HG02970 (cell line): Measurements from ENCODE around the gene ADAMTS17.

Source experiments
- ATAC-seq: cut with Tn5 transposase; IDR thresholded peaks from one replicate; pipeline ENCODE4 v1.9.1; 2021; ENCODE audit warnings: mild to moderate bottlenecking, moderate library complexity, moderate number of reproducible peaks; ENCODE audit not compliant: unreplicated experiment, low FRiP score

Gene ADAMTS17

DNA sequence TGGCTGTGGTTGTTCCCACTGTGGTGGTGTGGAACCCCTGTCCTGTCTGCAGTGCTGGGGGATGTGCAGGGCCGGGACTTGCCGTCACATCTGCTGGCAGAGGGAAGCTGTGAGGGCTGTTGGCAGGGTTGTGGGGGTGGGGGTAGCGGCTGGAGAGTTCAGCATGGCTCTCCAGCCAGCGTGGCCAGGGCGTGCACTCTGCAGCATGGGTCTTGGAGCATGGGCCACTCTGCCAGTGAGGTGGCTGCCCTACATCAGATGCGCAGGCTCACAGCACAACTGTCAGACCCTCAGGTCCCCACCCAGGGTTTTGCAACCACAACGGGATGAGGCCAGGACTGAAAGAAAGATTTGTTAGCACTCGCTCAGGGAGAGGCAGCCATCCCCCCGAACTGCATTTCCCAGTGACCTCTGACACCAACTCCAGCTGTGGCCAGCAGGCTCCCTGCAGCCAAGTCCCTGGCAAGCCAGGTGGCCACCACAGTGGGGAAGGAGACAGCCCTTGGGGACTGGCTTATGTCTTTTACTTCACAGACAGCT lies 370.8 kb downstream of the ADAMTS17 start:
- no peak for ATAC-seq

DNA sequence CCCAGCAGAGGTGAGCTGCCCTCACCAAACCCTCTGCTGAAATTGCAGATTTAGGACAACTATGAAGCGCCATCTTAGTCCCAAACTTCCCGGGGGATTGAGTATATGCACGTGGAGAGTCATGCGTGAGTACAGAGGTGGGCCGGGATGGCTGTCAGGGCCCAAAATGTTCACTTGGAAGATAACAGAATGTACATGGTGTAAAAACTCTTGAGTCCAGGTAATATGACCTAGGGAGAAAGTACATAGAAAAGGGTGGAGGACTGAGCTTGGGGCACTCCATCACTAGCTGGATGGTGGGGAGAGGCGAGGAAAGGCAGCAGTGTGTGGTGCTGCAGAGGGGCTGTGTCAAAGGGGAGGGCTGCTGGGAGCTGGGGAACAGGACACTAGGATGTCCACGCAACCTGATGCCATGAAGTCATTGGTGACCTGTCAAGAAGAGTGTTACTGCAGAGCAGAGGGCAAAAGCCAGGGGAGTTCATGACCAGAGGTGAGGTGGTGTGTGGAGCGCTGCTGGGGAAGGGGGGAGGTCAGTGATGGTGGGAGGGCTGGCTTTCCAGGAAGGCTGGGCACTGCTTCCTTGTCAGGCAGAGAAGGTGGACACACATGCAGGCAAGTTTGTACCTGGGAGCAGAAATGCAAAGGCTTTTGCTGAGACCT lies 372.4 kb downstream of the ADAMTS17 start:
- ATAC-seq: no peak

DNA sequence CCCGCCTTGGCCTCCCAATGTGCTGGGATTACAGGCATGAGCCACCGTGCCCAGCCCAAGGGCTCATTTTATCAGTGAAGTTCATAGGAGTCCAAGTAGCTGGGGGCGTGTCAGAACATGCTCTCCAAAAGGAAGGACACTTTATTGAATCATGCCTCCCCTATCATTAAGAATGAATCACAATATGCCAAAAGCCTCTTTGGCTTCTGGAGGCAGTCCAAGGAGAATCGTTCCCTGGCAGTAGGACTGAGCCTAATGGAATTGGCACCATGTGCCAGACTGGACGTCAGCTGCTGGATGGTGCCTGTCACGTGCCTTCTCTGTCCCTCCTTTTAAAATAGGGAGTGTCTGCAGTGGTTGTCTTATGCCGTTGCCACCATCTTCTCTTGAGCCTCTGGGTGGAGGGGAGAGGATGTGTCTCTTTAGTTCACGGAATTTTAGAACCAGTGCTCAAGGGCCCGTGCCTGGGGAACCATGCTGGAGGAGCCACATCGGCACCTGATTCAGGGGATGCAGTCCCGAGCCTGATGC lies 373.9 kb downstream of the ADAMTS17 start:
- ATAC-seq: no peak

DNA sequence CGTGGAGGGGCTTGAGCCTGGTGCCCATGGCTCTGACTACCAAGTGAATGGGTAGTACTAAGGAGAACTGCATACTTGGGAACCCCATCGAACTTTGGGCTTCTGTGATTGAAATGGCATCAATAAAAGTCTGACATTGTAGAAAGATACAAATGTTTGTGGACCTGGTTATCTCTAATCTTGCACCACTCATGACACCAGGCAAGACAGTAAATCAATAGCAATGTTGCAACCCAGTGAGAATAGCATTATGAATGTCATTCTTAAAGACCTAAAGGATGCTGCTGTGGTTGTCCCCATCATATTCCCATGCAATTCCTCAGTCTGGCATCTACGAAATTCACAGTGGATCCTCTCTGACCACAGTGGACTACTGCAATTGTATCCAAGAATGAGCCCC lies 375.0 kb downstream of the ADAMTS17 start:
- no peak for ATAC-seq

DNA sequence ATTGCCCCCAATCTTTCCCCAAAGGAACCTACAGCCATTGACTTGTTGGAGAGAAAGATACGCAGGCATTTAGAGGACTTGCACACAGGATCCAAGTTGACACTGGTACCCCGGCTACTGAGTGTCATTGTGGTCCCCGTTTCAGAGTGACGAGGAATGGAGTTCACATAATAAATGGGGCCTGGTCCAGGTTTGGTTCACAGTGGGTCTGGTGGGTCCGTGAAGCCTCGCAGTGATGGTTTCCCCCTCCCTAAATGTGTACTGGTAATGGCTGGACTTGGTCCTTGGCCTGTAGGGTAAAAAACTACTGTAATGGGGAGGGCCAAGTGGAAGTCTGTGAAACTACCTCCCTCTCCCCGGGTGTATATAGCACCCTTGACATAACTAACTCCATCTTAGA lies 376.4 kb downstream of the ADAMTS17 start:
- ATAC-seq: no peak

DNA sequence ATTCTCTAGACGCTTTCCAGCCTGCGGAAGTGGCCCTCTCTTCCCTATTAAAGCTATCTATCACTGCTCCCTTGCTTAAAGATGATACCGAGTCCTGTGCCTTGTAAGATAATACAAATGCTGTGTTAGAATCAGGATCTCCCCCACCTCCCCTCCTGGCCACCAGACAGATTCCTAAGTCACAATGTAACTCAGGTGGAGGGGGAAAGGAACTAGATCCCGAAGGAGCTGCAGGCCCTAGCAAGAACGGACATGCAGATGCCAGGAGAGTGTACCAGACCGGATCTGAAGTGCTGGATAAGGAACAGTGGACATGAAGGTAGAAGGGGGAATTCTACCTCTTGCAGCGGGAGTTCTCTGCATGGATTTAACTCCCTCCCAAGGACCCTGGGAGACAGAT lies 377.8 kb downstream of the ADAMTS17 start:
- ATAC-seq: no peak

DNA sequence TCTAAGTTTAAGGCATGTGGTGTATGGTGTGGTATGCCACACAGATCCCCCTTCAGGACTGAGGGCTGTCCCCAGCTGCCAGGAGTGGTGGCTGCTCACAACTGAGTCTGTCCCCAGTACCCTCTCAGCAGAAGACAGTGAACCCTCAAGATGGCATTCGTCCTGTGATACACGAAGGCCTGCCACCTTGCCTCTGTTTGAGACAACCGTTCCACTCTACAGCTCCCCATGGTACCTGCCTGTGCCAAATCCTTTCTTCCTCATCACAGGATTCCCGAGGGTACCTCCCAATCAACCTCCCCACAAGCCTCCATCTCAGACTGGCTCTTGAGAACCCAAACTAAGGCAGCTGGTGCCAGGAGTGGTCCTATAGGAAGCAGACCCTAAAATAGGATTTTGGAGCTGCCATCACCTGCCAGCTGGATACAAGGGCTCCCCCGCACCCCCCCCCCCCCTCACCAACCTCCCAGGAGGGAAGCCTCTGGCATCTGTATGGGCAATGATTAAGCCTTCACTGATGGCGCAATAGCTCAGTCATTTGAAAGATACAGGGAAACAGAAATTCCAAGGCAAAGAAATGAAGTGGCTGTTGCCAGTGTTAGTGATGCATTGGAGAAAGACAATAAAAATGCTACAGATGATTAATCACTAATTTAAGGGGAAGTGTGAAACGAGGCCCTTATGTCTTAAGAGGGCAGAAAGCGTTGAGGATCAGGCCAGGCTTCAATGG lies 378.5 kb downstream of the ADAMTS17 start:
- no peak for ATAC-seq

DNA sequence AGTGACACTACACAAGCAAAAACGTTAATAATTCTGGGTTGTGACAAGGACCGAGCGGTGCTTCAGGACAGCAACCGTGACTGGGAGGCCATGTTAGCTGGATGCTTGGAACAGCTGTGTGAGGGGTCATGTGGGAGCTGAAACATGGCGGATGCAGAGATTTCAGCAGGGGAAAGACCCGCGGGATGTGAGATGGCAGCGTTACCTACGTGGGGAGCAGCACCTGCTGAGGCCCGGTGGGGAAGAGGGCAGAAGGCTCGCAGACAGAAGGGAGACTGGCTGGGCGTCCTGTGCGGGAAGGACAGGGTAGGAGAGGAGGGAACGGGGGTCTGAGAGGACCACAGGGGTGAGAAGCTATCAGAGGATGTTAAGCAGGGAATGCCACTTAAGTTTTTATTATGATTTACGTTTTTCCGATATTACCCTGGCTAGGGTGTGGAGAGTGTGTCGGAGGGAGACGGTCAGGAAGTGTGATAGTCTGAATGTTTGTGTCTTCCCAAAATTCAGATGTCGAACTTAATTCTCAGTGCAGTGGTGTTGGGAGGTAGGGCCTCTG lies 379.7 kb downstream of the ADAMTS17 start:
- ATAC-seq: no peak

DNA sequence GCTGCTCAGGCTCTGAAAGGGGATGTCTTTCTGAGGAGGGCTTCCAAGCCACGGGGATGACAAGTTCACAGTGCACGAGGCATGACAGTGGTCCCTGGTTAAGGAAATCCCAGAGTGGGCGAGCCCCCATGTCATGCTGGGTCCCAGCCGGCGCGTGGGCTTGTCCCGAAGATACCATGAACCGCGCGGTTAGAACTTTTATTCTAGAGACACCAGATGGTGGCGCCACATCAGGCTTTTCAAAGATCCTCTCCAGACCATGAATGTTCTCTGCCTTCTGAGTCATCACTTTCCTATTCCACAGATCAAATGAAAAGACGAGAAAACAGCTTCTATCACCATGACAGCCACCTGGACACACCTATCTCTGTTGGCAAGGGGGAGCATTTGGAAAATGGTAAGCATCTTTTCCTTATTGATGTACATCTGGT lies 380.7 kb downstream of the ADAMTS17 start:
- no peak for ATAC-seq

DNA sequence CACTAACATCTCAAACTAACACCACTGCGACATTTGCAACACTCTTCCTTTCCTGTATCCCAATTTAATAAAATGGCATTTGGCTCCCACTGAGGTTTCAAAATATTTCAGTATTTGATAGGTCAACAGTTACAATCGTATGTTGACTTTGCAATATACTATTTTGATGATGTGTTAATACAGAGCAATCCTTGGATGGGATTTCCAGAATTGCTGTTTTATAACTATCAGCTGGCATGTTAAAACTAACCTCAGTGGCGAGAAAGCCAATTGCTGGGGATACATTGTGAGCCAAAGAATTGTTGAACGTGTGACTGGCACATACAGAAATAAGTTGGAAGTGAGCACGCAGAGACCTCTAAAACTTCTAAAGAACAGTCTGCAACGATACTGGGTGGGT lies 382.4 kb downstream of the ADAMTS17 start:
- ATAC-seq: no peak

DNA sequence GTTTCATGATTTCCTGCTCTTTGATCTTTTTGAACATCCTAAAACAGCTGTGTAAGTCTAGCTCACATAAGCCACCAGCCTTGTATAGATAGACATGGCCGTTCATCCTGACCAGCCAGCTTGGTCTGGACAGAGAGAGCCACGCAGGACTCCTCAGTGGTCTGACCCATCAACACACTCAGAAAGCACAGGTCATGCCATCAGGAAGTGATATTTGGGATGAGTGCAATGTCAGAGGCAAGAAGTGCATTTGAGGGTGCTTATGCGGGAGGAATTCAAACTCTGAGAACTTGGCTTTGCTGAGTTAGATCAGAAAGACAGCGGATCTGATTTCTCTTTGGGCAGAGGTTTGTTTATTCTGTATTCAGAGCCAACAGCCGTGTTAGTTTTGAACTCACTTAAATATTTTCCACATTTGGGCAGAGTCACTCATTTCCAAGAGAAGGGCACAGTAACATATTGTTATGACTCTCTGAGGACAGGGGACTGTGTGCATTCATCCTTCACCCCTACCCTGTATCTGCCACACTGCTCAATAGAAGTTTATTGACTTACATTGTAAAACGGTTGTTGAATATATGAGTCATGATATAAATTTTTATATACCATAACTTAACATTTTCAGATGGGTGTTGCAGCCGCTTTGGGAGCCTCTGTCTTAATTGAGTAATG lies 383.2 kb downstream of the ADAMTS17 start:
- ATAC-seq: no peak

DNA sequence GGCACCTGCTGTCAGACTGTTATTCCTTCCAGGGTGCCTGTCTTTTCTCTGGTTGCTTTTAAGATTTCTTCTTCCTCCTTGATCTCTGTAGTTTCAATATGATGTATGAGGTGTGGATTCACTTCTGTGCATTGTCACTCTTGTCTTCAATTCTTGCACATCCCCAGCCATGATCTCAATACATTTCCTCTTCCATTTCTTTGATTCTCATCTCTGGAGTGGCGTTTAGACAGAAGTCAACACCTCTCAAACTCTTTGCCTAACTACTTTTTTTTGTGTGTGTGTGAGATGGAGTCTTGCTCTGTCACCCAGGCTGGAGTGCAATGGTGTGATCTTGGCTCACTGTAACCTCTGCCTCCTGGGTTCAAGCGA lies 384.1 kb downstream of the ADAMTS17 start:
- ATAC-seq: no peak

DNA sequence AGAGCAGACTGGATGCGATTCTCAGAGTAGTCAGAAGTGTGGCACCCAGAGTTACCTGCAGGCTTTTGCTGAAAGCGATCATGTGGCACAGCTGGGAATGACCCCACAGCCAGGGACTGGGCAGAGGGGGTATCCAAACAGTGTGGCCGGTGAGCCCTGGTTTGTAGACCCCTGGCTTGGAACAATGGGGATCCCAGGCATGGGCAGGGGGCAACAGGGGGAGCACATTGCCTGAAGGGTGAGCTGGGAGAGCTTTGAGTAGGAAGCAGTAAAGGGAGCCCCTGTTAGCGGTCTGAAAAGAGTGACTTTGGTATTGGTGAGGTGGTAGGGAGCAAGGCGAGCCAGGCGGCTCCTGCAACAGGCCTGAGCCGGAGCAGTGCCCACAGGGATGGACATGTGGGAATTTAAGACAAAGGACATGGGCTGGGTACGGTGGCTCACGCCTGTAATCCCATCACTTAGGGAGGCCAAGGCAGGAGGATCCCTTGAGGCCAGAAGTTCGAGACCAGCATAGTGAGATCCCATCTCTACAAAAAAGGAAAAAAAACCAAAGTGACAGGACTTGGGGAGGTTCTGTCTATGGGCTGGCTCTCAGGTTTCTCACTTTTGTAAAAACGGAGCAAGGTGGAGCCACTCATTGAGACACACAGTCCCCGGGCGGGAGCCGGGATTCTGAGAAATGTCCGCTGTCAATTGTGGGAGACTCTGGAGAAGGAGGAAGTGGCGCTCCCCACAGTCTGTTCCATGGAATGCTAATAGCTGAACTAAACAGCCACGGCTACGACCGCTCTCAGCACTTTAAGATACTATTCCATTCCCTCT lies 384.7 kb downstream of the ADAMTS17 start:
- no peak for ATAC-seq

DNA sequence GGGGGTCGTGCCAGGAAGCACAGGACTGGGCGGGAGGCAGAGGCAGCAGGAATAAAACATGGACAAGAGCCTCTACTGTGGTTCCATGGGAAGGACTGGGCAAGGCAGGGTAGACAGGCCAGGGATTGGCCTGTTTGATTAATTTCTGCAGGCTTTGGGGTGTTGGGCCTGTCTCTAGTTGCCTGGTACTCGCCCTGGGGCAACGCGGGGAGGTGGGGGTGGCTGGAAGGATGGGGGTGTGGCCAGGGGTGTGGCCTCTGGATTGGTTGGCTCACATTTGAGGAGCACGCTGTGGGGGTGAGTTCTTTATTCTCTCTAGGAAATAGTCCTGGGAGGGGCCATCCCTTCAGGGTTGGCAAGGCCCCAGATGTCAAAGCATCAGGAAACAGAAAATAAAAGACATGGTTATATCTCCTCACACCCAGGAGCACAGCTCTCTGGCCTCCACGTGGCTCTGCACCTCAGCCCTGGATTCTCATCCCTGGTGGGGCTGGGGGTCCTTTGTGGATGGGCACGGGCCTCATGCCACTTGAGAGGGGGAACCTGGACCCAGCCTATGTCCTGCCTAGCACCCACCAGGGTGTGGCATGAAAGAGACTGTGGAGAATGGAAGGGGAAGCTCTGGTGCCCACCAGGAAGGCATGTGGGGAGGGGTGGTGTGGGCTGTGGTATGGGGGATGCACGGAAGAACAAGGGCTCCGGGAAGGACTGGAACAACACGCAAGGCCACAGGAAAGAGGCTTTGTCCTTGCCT lies 385.6 kb downstream of the ADAMTS17 start:
- ATAC-seq: no peak

DNA sequence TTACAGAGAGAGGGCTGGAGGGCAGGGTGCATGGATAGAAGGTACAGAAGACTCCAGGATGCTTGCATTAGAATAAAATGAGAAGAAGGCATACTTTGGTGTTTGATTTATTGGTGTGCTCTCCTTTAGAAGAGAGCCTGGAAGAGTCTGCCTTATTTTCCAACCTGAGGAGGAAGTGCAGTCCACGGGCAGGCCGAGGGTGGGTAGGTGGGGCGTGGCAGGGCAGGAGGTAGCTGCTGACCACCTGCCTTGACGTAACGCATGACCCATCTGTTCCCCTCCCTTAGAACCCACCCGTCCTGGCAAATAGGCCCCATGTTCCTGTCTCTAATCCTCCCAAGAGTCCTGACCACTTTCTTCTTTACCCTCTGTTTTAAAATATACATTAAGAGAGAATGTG lies 386.2 kb downstream of the ADAMTS17 start:
- ATAC-seq: no peak

DNA sequence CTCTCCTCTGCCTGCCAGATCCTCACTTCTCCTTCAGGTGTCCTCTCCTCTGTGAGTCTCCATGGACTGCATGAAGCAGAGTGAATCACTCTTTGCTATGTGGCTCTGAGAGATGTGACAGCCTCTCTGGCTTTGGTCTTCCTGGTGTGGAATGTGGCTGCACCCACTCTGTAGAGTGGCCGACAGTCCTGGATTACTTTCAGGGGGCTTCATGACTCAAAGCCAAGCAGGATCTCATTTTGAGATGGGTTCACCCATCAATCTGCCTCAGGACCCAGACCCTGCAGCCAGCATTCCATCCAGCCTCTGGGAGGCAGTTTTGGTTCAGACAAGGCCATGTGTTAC lies 386.6 kb downstream of the ADAMTS17 start:
- ATAC-seq: no peak

DNA sequence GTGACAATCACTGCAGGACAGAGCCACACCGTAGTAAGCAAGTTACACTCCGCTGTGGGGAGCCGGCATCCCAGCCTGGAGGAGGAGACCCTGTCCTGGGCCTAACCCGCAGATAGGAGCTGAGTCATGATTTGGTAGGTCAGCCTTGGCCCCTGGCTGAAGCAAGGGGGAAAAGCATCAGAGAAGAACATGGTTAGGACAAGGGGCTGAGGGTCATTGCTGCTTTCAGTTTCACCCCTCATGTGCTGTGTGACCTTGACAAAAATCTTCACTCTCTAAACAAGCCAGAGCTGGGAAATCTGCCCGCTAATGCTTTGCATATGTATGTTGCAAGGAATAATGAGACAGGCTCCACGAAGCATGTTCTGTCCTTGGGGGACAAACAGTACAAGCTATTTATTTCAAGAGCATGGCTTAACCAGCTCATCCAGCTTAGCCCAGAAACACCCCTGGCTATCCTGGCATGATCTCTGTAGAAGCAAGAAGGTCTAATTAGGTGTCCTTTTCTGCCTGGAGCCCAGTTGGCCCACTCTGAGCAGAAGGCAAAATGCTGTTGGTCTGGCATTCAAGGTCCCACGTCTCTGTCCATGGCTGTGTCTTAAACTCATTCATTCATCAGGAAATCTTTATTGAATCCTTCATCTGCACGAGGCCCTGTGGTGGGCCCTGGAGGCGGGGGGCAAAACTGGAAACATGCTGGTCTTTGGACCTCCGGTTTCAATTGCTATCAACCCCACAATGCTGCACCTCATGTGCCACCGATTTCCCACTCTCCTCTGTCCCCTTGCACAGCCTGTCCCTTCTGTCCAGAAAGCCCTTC lies 387.2 kb downstream of the ADAMTS17 start:
- ATAC-seq: no peak

DNA sequence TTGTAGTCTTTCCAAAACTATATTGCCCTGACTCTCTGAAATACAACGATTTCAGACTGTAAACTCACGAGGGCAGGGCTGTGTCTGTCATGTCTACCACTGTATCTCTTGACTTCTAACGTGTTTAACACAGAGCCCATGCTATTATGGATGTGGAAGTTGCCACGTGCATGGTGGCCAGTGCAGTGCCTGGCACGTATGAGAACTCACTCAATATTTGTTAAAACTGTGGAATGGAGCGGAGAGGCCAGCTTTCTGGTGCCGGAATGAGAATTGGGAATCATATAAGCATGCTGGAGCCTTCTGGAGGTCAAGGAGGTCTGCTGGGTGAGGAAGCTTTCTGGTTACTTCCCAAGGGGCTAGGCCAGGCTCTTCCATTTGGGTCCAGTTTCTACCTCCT lies 387.9 kb downstream of the ADAMTS17 start:
- no peak for ATAC-seq

DNA sequence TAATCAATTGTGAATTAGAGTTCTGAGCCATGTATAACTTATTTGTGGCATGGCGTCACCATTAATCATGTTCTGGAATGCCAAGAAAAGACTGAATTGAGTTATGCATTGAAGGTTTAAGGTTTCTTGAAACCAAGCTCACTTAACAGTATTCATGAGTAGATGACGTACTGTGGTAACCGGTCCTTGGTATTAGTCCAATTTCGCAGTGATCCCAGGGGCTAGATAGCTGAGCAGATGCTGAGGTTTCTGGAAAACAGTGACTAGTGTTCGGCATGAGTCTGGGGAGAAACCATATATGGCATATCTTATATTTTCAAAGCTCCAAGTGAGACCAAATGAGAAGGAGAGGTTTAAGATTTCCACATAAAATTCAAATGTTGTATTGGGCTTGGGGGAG lies 390.3 kb downstream of the ADAMTS17 start:
- no peak for ATAC-seq
